MM.1S (cell line): ENCODE measurements around the gene NTM.

Source experiments
- DNase-seq: peaks from one replicate; pipeline ENCODE4 v3.0.0-alpha.2; 2015
- H2AFZ ChIP-seq: fragments of 300-600 bp; sonication (generic); 2 replicates; pipeline ENCODE4 v1.6.0; 2016; ENCODE audit warnings: antibody characterized with exemption, low read length
- H3F3A ChIP-seq: fragments of 300-600 bp; sonication (generic); 2 replicates; pipeline ENCODE4 v1.6.1; 2016; ENCODE audit warnings: mild to moderate bottlenecking, antibody characterized with exemption, low read length, moderate library complexity, mixed read lengths; ENCODE audit not compliant: insufficient read depth
- H3K27ac ChIP-seq: fragments of 300-600 bp; sonication (generic); 2 replicates; pipeline ENCODE4 v1.5.1; 2016; ENCODE audit warnings: mild to moderate bottlenecking, low read length
- H3K27me3 ChIP-seq: fragments of 300-600 bp; sonication (generic); replicated peaks from 2 replicates; pipeline ENCODE4 v1.6.0; 2016; ENCODE audit warnings: low read length; ENCODE audit not compliant: insufficient read depth
- H3K36me3 ChIP-seq: fragments of 300-600 bp; sonication (generic); replicated peaks from 2 replicates; pipeline ENCODE4 v1.6.1; 2016; ENCODE audit warnings: mild to moderate bottlenecking, low read length, mixed read lengths; ENCODE audit not compliant: insufficient read depth
- H3K4me1 ChIP-seq: fragments of 300-600 bp; sonication (generic); 2 replicates; pipeline ENCODE4 v1.6.1; 2016; ENCODE audit warnings: low read length, mixed read lengths
- H3K4me2 ChIP-seq: fragments of 300-600 bp; sonication (generic); 2 replicates; pipeline ENCODE4 v1.6.0; 2016; ENCODE audit warnings: low read depth, low read length
- H3K4me3 ChIP-seq: fragments of 300-600 bp; sonication (generic); 2 replicates; pipeline ENCODE4 v1.5.1; 2016; ENCODE audit warnings: low read length, mixed read lengths
- H3K79me2 ChIP-seq: fragments of 300-600 bp; sonication (generic); 2 replicates; pipeline ENCODE4 v1.6.1; 2016; ENCODE audit warnings: mixed run types, low read length, mixed read lengths
- H3K9ac ChIP-seq: fragments of 300-600 bp; sonication (generic); 2 replicates; pipeline ENCODE4 v1.6.1; 2016; ENCODE audit warnings: low read length, mixed read lengths
- H3K9me2 ChIP-seq: fragments of 300-600 bp; sonication (generic); replicated peaks from 2 replicates; pipeline ENCODE4 v1.6.1; 2016; ENCODE audit warnings: mild to moderate bottlenecking, low read length, mixed read lengths; ENCODE audit not compliant: insufficient read depth
- H3K9me3 ChIP-seq: fragments of 300-600 bp; sonication (generic); replicated peaks from 2 replicates; pipeline ENCODE4 v1.6.1; 2016; ENCODE audit warnings: mild to moderate bottlenecking, low read length, mixed read lengths; ENCODE audit not compliant: insufficient read depth
- H4K20me1 ChIP-seq: fragments of 300-600 bp; sonication (generic); 2 replicates; pipeline ENCODE4 v1.6.1; 2016; ENCODE audit warnings: mild to moderate bottlenecking, low read length, moderate library complexity, mixed read lengths; ENCODE audit not compliant: insufficient read depth
- CTCF ChIP-seq: fragments of 300-600 bp; sonication (generic); IDR thresholded peaks from 2 replicates; pipeline ENCODE4 v1.5.1; 2016; ENCODE audit warnings: antibody characterized with exemption, low read length, mixed read lengths
- EZH2 ChIP-seq: fragments of 300-600 bp; sonication (generic); optimal IDR thresholded peaks from 2 replicates; pipeline ENCODE3; 2017; ENCODE audit warnings: low read depth, mild to moderate bottlenecking, antibody characterized with exemption, low read length, mixed read lengths
- EZH2phosphoT487 ChIP-seq: fragments of 300-600 bp; sonication (generic); IDR thresholded peaks from 2 replicates; pipeline ENCODE4 v1.6.1; 2018; ENCODE audit warnings: antibody characterized with exemption, low read length

Gene NTM

GRCh38 chr11:131349368-131350086 is 20.9 kb upstream of the NTM start:
- H3K79me2 ChIP-seq: no peaks in the 10 kb centered on the region
- no peak overlapping the region for H3K9ac ChIP-seq
- no peak for TF ChIP-seq CTCF
- TF ChIP-seq EZH2phosphoT487: no peak
- H3K27me3 ChIP-seq: no peaks in the 10 kb centered on the region
- H3K4me2 ChIP-seq: no peak overlapping the region
- DNase-seq: no peak
- no peaks in the 10 kb centered on the region for H3K36me3 ChIP-seq
- no peak overlapping the region for H3K27ac ChIP-seq
- H3K4me3 ChIP-seq: no peak overlapping the region
- no peaks in the 10 kb centered on the region for H3K4me1 ChIP-seq
- H4K20me1 ChIP-seq: no peaks in the 10 kb centered on the region
- no peaks in the 10 kb centered on the region for H3F3A ChIP-seq
- no peaks in the 10 kb centered on the region for H3K9me2 ChIP-seq
- H3K9me3 ChIP-seq: no peaks in the 10 kb centered on the region
- H2AFZ ChIP-seq: no peak overlapping the region

- H3K4me1 ChIP-seq: no peaks in the 10 kb centered on the region
- H3K4me2 ChIP-seq: no peak overlapping the region
- no peak for TF ChIP-seq EZH2phosphoT487
- TF ChIP-seq EZH2: no peak
- TF ChIP-seq CTCF: no peak
- H3K9me2 ChIP-seq: no peaks in the 10 kb centered on the region
- no peaks in the 10 kb centered on the region for H3F3A ChIP-seq
- no peak overlapping the region for H2AFZ ChIP-seq
- H3K9ac ChIP-seq: no peak overlapping the region
- no peaks in the 10 kb centered on the region for H3K36me3 ChIP-seq
- no peak for DNase-seq
- no peaks in the 10 kb centered on the region for H3K9me3 ChIP-seq
- no peaks in the 10 kb centered on the region for H4K20me1 ChIP-seq
- H3K79me2 ChIP-seq: no peaks in the 10 kb centered on the region
- no peaks in the 10 kb centered on the region for H3K27me3 ChIP-seq
- no peak overlapping the region for H3K27ac ChIP-seq
- H3K4me3 ChIP-seq: no peak overlapping the region
These were observed 19.5 kb upstream of the NTM start for GRCh38 chr11:131350872-131351271.

- Histone ChIP-seq H3K4me1 (no peaks in the 10 kb centered on the region), H3F3A (no peaks in the 10 kb centered on the region), H3K79me2 (no peaks in the 10 kb centered on the region), H3K4me2 (no peak overlapping the region), H3K9me3 (no peaks in the 10 kb centered on the region), H2AFZ (no peak overlapping the region), H3K36me3 (no peaks in the 10 kb centered on the region), H3K27ac (no peak overlapping the region), H3K4me3 (no peak overlapping the region), H3K9ac (no peak overlapping the region), H3K27me3 (no peaks in the 10 kb centered on the region), H4K20me1 (no peaks in the 10 kb centered on the region), H3K9me2 (no peaks in the 10 kb centered on the region)
- DNase-seq: no peak
- TF ChIP-seq CTCF (no peak), EZH2 (no peak), EZH2phosphoT487 (no peak)
These were observed 18.6 kb upstream of the NTM start for GRCh38 chr11:131351848-131352247.
